ENCODE data around the gene UBTD1.

UBTD1 gene

GRCh38 chr10:97529685-97530465 is 31.2 kb downstream of the UBTD1 start:
- TF ChIP-seq, protein P1, sequence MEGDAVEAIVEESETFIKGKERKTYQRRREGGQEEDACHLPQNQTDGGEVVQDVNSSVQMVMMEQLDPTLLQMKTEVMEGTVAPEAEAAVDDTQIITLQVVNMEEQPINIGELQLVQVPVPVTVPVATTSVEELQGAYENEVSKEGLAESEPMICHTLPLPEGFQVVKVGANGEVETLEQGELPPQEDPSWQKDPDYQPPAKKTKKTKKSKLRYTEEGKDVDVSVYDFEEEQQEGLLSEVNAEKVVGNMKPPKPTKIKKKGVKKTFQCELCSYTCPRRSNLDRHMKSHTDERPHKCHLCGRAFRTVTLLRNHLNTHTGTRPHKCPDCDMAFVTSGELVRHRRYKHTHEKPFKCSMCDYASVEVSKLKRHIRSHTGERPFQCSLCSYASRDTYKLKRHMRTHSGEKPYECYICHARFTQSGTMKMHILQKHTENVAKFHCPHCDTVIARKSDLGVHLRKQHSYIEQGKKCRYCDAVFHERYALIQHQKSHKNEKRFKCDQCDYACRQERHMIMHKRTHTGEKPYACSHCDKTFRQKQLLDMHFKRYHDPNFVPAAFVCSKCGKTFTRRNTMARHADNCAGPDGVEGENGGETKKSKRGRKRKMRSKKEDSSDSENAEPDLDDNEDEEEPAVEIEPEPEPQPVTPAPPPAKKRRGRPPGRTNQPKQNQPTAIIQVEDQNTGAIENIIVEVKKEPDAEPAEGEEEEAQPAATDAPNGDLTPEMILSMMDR (IDR thresholded peaks at IDR 0.05; ENCODE audit: low read depth, low read length) = no peak
- Histone ChIP-seq H3K27me3 (ENCODE audit: insufficient read depth, low read depth, severe bottlenecking) (no peaks in the 10 kb centered on the region), H3K27ac (no peak overlapping the region), H3K4me3 (ENCODE audit: low read depth, low read length) (no peak overlapping the region), H3K9me3 (ENCODE audit: severe bottlenecking) (no peaks in the 10 kb centered on the region), H3K36me3 (no peaks in the 10 kb centered on the region)
- DNase-seq = no peak

DNA sequence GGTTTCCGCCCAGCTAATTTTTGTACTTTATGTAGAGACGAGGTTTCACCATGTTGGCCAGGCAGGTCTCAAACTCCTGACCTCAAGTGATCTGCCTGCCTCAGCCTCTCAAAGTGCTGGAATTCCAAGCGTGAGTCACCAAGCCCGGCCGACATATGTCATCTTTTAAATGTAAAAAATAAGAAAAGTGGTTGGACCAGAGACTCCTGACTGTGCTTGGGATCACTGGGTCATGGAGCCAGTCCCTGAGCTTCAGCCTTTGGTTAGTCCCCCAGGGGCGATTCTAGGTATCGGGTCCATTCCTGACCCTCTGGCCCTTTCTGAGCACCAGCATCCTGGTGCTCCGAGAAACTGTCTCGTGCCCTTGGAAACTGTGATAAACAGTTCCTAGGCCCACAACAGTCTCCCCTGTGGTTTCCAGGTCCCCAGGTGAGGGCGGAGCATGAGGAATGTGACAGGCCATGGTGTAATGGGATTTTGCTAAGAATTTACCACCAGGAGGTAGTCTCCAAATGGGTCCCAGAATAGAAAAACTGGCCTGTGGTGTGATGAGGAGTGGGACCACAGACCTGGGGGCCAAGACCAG is 32.8 kb downstream of the UBTD1 start:
- H3K27ac ChIP-seq = no peak overlapping the region
- no peaks in the 10 kb centered on the region for H3K9me3 ChIP-seq (ENCODE audit: severe bottlenecking)
- TF ChIP-seq, protein P1 (IDR thresholded peaks at IDR 0.05; ENCODE audit: low read depth, low read length) = no peak
- no peak for DNase-seq
- H3K27me3 ChIP-seq (ENCODE audit: insufficient read depth, low read depth, severe bottlenecking) = no peaks in the 10 kb centered on the region
- no peaks in the 10 kb centered on the region for H3K36me3 ChIP-seq
- H3K4me3 ChIP-seq (ENCODE audit: low read depth, low read length) = no peak overlapping the region

DNA sequence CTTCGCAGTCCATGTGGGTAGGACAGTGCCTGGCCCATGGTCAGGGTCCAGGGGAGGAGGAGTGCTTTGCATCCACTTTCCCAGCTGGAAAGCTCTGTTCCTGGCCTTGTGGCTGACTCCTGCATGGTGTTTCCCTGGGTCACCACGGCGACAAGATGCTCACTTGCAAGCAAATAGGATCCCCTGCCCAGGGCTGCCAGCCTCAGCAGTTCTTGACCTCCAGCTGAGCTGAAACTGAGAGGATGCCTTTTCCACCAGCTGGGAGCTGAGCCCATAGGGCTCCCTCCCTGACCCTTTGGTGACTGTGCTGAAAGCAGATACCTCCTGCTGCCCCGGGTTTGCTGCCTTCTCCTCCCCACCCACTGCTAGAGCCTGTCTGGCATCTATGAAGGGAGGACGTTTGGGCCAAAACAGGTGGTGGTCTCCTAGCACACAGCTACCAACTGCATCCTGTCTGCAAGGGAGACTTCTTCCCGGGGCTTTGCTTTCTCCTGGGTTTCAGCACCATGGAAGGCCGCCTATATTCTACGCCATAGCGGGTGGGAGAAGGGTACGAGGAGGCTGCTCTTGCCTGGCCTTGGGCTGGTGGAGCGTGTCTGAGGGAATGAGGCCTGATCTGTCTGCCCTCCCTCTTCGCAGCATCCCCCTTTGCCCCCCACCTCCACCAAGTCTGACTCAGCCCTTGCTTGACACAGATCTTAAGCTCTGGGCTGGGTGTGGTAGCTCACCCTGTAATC is 34.4 kb downstream of the UBTD1 start:
- Histone ChIP-seq H3K9me3 (ENCODE audit: severe bottlenecking) (no peaks in the 10 kb centered on the region), H3K36me3 (no peaks in the 10 kb centered on the region), H3K27ac (no peak overlapping the region), H3K4me3 (ENCODE audit: low read depth, low read length) (no peak overlapping the region), H3K27me3 (ENCODE audit: insufficient read depth, low read depth, severe bottlenecking) (no peaks in the 10 kb centered on the region)
- TF ChIP-seq, protein P1 (IDR thresholded peaks at IDR 0.05; ENCODE audit: low read depth, low read length) = no peak
- DNase-seq = peak; percentile 49

DNA sequence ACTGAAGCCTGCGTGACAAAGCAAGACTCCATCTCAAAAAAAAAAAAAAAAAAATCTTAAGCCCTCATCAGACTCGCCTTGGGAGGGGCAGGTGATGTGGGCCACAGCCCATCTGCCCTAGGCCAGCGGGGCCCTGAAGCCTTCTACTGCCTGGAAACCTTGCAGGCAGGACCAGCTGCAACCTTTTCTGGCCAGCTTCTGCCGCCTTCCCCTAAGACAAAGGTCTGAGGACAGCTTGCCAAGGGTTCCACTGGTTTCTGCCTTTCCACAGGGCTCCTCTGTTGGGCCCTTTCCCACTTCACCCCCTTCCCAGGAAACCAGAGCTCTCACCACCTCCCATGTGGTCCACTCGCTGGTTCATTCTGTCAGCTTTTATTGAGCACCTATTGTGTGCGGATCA is 35.2 kb downstream of the UBTD1 start:
- DNase-seq = no peak
- TF ChIP-seq, protein P1 (IDR thresholded peaks at IDR 0.05; ENCODE audit: low read depth, low read length) = no peak
- no peaks in the 10 kb centered on the region for H3K9me3 ChIP-seq (ENCODE audit: severe bottlenecking)
- H3K27me3 ChIP-seq (ENCODE audit: insufficient read depth, low read depth, severe bottlenecking) = no peaks in the 10 kb centered on the region
- peak overlapping the region; percentile 6; the same call in 1 of the 2 replicates for H3K27ac ChIP-seq
- no peak overlapping the region for H3K4me3 ChIP-seq (ENCODE audit: low read depth, low read length)
- no peaks in the 10 kb centered on the region for H3K36me3 ChIP-seq

- TF ChIP-seq, protein P1 (IDR thresholded peaks at IDR 0.05; ENCODE audit: low read depth, low read length) = peak; percentile 78
- Histone ChIP-seq H3K4me3 (ENCODE audit: low read depth, low read length) (no peak overlapping the region), H3K27ac (no peak overlapping the region), H3K27me3 (ENCODE audit: insufficient read depth, low read depth, severe bottlenecking) (no peaks in the 10 kb centered on the region), H3K36me3 (no peaks in the 10 kb centered on the region), H3K9me3 (ENCODE audit: severe bottlenecking) (no peaks in the 10 kb centered on the region)
- peak; percentile 57 for DNase-seq
Measured at GRCh38 chr10:97534746-97535367, 36.1 kb downstream of the UBTD1 start.

All from WERI-Rb-1 (cell line).